DND-41 (cell line): ENCODE data around the gene FOXN3.

Source experiments
- CTCF ChIP-seq: IDR thresholded peaks from 2 replicates; pipeline ENCODE4 v1.5.1; 2012; ENCODE audit warnings: borderline replicate concordance, low read length, moderate library complexity, mild to moderate bottlenecking; ENCODE audit not compliant: poor library complexity, severe bottlenecking; ENCODE audit errors: extremely low read depth
- EZH2 ChIP-seq: IDR thresholded peaks from 3 replicates; pipeline ENCODE4 v1.6.1; 2012; ENCODE audit warnings: borderline replicate concordance, low read depth, mild to moderate bottlenecking, moderate library complexity, low read length, inconsistent platforms; ENCODE audit not compliant: severe bottlenecking

GRCh38 chr14:89248411-89249064 lies 168.5 kb downstream of the FOXN3 start:
- TF ChIP-seq CTCF (no peak), EZH2 (no peak)
